ENCODE results near the gene MEMO1. TPM values are rescaled to one million over a fixed set of nuclear protein-coding genes. Genes with fewer than 3 reads are reported as not detected.
A peak's percentile ranks its signal among the peaks of the same experiment; 100 is the strongest.
"Not testable (repeated sequence)": the region's sequence is repeated elsewhere in the genome, so short reads cannot be mapped to it uniquely, and the experiment has no call there.

The MEMO1 gene
- total and polyA plus RNA-seq, 8 donors: 3.5 to 33.8 (median 25.6) TPM

DNA sequence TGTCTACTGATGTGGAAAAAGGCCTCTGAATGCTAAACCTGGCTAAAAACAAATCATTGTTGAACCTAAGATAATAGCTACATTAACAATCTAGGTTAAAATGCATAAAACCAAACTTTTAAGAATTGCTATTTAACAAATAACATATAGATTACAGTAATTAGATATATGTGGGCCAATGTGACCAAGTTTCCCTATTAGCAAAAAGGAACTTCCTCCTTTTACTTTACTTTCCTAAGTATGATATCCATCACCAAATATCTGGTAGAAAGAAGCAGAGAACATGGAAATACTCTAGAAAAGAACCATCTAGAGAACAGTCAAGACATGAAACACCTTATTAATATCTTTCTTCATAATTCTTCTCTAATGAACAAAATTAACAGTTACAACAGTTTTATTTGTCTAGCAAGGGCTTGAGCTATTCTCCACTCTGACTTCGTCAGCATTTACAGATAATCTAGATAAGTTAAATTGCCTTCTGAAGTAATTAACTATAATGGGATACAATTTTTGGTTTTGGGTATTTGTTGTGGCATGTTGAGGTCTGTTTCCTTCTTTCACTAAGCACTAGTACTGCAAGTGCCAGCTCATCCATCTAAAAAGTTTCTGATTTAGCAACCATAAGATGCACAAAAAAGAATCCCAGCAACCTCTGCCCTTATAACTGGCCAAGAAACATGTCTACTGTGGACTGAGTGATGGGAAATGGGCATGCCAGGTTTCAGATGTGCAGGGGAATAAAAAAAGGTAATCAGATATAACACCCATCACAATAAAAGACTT is 53.3 kb downstream of the MEMO1 start:
- 48 to 71% (median 58%) methylated on average over 1 of the region's 1 CpG for WGBS, 5 donors
- Histone ChIP-seq H3K27ac (peak overlapping the region in 1 of 5 donors; percentile 30), H3K36me3 (no peaks in the 10 kb centered on the region), H3K4me3 (no peak overlapping the region), H3K4me1 (peaks cover 0 to 29% (median 15%) of the 10 kb centered on the region in 4 donors), H3K9me3 (no peaks in the 10 kb centered on the region), H3K27me3 (no peaks in the 10 kb centered on the region)
- TF ChIP-seq POLR2A (IDR thresholded peaks at IDR 0.05): no peak
- TF ChIP-seq, protein P1, sequence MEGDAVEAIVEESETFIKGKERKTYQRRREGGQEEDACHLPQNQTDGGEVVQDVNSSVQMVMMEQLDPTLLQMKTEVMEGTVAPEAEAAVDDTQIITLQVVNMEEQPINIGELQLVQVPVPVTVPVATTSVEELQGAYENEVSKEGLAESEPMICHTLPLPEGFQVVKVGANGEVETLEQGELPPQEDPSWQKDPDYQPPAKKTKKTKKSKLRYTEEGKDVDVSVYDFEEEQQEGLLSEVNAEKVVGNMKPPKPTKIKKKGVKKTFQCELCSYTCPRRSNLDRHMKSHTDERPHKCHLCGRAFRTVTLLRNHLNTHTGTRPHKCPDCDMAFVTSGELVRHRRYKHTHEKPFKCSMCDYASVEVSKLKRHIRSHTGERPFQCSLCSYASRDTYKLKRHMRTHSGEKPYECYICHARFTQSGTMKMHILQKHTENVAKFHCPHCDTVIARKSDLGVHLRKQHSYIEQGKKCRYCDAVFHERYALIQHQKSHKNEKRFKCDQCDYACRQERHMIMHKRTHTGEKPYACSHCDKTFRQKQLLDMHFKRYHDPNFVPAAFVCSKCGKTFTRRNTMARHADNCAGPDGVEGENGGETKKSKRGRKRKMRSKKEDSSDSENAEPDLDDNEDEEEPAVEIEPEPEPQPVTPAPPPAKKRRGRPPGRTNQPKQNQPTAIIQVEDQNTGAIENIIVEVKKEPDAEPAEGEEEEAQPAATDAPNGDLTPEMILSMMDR (IDR thresholded peaks at IDR 0.05): no peak
- TF ChIP-seq EP300 (IDR thresholded peaks at IDR 0.05): no peak
- TF ChIP-seq POLR2AphosphoS5 (IDR thresholded peaks at IDR 0.05): no peak
- no peak for DNase-seq
- intact Hi-C loops (cut with DNase I; ENCODE audit: low total_unique reads): no loop called here

DNA sequence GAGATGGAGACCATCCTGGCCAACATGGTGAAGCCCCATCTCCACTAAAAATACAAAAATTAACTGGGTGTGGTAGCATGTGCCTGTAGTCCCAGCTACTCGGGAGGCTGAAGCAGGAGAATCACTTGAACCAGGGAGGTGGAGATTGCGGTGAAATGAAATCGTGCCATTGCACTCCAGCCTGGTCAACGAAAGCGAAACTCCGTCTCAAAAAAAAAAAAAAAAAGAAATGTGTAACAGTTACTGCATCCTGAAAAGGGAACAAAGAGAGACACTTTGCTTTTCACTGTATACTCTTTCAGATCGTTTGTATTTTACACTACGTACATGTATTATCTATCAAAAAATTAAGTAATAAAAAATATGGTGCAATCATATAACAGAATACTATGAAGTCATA is 53.9 kb downstream of the MEMO1 start:
- WGBS, 5 donors: 83 to 94% (median 90%) methylated on average over 8 of the region's 8 CpGs
- H3K27ac ChIP-seq: peak overlapping the region in 1 of 5 donors; percentile 30
- H3K27me3 ChIP-seq; H3K36me3 ChIP-seq; intact Hi-C loops (cut with DNase I; ENCODE audit: low total_unique reads); DNase-seq; H3K4me3 ChIP-seq; H3K9me3 ChIP-seq: not testable (repeated sequence)
- peaks cover 0 to 29% (median 15%) of the 10 kb centered on the region in 4 donors for H3K4me1 ChIP-seq

DNA sequence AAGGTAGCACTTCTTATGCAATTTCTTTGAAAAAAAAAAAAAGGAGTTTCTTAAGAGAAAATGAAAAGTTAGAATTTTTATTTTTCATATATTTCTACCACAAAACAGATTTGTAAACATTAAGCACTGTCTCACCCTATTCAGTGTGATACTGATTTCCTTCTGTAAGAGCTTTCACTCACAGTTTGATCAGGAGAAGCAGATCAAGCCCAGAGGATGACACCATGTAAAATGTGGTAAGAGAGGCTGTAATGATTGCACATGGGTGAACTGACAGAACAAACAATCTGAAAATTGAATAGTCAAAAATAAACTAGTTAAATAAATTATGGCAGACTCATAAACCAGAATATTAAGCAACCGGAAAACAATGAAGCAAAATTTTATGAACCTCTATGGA is 54.5 kb downstream of the MEMO1 start:
- TF ChIP-seq EP300 (IDR thresholded peaks at IDR 0.05) (no peak), POLR2AphosphoS5 (IDR thresholded peaks at IDR 0.05) (no peak), POLR2A (IDR thresholded peaks at IDR 0.05) (no peak)
- TF ChIP-seq, protein P1 (IDR thresholded peaks at IDR 0.05): no peak
- Histone ChIP-seq H3K27ac (no peak overlapping the region), H3K9me3 (no peaks in the 10 kb centered on the region), H3K27me3 (no peaks in the 10 kb centered on the region), H3K36me3 (no peaks in the 10 kb centered on the region), H3K4me3 (no peak overlapping the region), H3K4me1 (peaks cover 0 to 26% (median 14%) of the 10 kb centered on the region in 4 donors)
- WGBS, 5 donors: 93 to 100% (median 95%) methylated on average over 1 of the region's 1 CpG
- intact Hi-C loops (cut with DNase I; ENCODE audit: low total_unique reads): no loop called here
- no peak for DNase-seq

DNA sequence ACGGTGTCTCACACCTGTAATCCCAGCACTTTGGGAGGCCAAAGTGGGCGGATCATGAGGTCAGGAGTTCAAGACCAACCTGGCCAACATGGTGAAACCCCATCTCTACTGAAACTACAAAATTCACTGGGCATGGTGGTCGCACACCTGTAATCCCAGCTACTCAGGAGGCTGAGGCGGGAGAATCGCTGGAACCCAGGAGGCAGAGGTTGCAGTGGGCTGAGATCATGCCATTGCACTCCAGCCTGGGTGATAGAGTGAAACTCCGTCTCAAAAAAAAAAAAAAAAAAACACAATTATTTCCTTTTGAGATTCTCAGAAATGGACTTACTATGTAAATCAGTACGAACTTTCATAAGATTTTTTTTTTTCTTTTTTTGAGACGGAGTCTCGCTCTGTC is 57.7 kb downstream of the MEMO1 start:
- H3K9me3 ChIP-seq; DNase-seq; H3K27me3 ChIP-seq; H3K36me3 ChIP-seq; H3K27ac ChIP-seq; H3K4me3 ChIP-seq; intact Hi-C loops (cut with DNase I; ENCODE audit: low total_unique reads): not testable (repeated sequence)
- peaks cover 0 to 17% (median 4%) of the 10 kb centered on the region in 4 donors for H3K4me1 ChIP-seq
- WGBS, 5 donors: 97 to 98% (median 97%) methylated on average over 9 of the region's 9 CpGs

DNA sequence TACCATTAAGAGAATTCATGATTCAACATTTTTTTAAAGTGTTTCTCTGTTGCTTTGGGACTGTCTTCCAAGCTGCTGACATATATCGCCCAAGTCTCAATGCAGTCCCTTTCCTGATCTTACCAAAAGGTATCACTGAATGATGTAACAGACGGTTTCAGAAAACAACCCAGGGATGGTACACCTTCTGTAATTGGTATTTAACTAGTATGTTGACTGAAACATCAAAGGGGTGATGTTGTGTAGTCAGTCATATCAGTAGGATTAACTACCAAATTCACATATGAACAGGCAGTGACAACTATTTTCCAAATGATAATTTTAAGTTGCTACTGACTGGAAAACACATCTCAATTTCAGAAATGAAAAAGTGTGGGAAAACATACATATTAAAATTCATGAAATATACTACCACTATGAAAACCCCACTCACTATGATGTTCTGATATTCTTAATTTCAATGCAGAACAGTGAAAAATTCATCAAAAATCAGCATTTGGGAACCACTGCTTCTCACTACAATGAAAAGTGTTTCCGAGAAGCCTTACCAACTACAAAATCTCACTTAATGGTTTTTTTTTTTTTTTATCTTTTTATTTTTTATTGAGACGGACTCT is 59.8 kb downstream of the MEMO1 start:
- no peak for TF ChIP-seq POLR2A (IDR thresholded peaks at IDR 0.05)
- TF ChIP-seq EP300 (IDR thresholded peaks at IDR 0.05): no peak
- no peak for TF ChIP-seq POLR2AphosphoS5 (IDR thresholded peaks at IDR 0.05)
- TF ChIP-seq, protein P1 (IDR thresholded peaks at IDR 0.05): no peak
- WGBS, 5 donors: 87 to 94% (median 90%) methylated on average over 4 of the region's 4 CpGs
- Histone ChIP-seq H3K9me3 (no peaks in the 10 kb centered on the region), H3K36me3 (no peaks in the 10 kb centered on the region), H3K27me3 (no peaks in the 10 kb centered on the region), H3K27ac (no peak overlapping the region), H3K4me3 (no peak overlapping the region), H3K4me1 (peaks cover 0 to 13% (median 0%) of the 10 kb centered on the region in 4 donors)
- no peak for DNase-seq
- intact Hi-C loops (cut with DNase I; ENCODE audit: low total_unique reads): no loop called here
